HG02970 (cell line): ENCODE results near the gene WWTR1.

Experiments
- ATAC-seq: cut with Tn5 transposase; IDR thresholded peaks from one replicate; pipeline ENCODE4 v1.9.1; 2021; ENCODE audit warnings: mild to moderate bottlenecking, moderate library complexity, moderate number of reproducible peaks; ENCODE audit not compliant: unreplicated experiment, low FRiP score

Gene WWTR1

DNA sequence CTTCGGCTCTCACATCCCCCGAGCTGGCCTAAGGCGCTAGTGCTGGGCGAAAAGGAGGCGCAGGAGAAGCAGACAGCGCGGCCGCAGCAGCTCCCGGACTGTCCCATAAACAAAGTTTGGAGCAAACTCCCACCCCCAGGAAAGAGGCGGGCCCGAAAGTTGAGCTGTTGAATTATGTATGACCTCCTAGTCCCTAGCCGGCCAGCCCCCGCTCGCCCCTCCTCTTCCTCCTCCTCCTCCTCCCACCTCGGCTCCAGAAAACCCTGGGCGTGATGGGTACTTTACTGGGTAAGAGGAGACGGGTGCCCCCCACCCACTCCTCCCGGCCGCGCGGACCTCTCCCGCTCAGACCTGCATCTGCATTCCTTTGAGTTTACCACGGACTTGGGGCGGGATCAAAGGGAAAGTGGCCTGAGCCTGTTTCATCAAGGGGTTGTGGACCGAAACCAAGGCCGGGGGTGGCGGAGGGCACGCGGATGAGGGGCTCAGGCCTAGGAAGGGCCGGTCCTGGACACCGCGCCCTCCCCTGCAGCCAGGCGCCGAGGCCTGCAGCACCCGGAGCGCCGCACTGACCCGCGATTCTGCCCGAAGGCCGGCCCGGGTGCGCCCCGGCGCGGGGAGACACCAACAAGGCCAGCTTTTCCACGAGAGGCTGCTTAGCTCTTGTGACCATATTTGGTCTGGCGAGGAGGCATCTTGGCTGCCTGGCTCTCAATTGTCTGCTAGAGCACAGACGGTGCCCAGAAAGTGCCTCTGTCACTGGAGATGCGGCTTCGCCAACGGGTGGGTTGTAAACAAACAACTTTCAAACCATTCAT is at the start of gene WWTR1:
Gene WWTR1 (minus strand): TSS at position 100 of the 818 bp plus-strand sequence. CDS start 719 bp downstream, outside the sequence.
- ATAC-seq: peak; percentile 67

DNA sequence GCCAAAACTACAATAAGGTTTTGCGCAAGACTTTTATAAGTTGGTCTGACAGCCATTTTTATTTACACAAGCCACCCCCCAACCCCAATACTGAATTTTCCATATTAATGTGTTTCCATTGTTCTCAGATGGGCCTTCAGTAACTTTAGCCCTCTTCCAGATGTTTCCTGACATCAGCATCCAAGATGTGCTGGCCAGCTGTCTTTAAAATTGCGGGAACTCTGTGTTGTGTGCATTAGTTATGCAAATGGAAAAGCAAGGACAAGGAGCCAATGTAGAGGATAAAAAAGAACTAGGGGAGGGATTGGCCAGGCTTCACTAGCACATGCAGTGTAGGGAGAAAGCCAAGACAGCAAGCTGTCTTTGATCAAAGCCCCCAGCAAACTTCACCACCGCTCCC is 49.1 kb upstream of the WWTR1 start:
- no peak for ATAC-seq

DNA sequence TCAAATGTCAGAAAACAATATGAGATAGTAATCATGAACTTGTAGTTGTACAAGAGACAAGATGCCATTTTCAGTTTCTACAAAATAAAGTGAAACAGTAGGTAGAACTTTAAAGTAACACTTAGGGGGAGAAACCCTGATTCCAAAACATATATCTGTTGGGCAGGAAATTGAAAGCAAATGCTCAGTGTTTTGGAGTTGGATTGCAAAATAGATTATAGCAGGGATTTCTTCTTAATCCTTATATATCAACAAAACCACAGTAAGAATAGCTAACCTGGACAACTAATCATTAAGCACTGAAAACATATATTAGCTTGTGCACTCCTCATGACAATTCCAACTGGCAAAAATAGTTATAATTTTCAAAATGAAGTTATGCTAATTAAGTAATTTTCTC is 47.6 kb upstream of the WWTR1 start:
- ATAC-seq: no peak

DNA sequence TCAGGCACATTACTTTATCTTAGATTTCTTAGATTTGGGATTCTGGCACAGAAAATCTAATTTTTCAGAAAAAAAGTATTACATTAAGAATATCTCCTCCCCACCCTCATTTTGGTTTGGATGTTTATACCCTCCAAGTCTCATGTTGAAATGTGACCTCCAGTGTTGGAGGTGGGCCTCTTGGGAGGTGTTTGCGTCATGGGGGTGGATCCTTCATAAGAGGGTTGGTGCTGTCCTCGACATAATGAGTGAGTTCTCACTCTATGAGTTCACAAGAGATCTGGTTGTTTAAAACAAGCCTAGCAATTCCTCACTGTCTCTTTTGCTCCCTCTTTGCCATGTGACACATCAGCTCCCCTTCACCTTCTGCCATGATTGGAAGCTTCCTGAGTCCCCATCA is 45.6 kb upstream of the WWTR1 start:
- no peak for ATAC-seq

DNA sequence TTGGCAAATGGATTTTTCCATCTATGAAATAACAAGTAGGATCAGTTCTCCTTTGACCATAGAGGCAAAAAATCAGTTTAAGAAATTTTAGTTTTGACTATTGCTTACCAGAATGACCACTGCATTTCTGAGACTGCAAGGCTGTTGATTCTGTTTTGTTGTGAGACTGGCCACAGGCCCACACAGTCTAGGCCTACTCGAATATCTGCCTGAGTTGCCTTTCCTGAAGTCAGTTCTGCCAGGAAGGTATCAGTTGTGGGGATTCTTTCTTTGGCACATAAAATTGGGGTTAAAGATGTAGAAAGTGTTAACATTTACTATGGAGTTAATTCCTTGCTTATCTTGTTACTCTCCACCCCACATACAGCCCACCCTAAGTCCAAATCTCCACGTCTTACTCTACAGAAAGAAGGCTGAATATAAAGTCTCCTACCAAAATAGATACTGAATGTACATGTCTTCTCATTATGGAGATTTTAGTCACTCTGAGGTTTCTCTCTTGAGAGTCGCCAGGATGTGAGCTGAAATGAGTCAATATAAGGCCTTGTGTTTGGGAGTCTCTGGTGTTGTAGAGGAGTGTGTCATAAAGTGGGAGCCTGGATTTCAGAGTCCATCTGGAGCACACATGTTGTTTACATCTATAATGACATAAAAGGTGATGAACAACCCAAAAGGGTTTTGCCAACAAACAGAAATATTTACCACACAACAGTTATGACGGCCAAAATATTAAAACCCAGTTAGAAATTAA is 45.0 kb upstream of the WWTR1 start:
- ATAC-seq: no peak

DNA sequence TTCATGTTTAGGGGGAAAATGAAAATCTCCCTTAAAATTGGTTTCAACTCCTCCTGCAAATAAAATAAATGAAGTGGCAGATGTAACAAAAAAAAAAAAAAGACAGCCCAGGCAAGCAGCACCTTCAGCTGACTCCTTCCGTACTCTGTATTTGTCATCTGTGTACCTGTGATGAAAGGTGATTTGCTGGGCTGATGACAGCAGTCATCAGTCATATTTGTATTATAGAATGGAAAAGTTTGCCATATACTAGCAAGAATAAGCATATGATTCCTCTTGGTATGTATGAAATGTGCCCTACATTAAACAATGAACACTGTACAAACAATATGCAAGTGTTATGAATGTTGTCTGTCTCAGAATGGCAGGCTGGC is 44.1 kb upstream of the WWTR1 start:
- ATAC-seq: no peak

DNA sequence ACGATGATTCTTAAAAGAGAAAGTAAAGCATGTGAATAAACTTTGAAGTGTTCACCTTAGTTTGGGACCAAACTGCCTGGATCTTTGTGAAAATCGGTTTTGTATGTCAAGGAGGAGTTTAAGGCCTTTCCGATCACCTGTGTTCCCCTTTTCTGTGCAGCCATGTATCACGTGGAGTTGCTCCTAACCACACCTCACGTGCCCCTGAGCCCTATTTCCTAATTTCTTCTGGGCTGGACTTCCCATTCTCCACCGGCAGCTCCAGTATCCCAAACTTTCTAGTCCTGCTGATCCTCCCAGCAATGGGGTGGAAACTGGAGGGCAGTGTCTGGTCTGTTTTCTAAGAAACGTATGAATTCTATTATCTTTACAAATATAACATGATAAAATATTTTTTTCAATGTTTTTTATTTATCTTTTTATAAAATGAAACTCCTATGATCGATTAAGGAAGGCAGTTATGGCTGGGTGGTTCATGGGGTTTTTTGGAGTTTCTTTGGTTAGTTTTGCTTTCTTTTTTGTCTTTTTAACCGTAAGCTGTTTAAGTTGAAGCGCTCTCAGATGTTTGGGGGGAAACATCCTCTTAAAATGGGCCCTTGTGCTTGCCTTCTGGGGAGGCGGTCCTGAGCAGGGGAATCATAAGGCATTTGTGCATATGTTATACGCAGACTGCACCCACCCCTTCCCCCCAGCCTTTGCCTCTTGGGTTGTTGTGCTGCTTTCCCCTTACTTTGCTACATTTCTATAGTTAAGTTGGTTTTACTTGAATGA is 43.6 kb upstream of the WWTR1 start:
- ATAC-seq: no peak

DNA sequence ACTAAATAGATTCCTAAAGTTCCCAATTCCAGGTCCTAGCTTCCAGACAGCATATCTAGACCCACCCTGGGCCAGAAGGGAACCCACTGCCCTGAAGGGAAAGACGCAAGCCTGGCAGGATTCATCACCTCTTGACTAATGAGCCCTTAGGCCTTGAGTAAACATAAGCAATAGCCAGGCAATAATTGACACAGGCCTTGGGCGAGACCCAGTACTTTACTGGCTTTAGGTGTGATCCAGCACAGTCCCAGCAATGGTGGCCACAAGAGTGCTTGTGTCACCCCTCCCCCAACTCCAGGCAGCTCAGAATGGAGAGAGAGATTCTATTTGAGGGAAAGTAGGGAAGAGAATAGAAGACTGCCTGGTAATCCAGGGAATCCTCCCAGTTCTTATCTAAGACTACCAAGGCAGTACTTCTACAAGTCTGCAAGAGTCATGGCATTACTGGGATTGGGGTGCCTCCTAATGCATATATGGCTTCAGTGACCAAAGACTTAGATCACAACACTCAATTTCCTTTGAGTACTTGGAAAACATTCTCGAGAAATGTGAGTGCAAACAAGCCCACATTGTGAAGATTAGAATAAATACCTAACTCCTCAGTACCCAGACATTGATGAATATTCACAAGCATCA is 30.4 kb upstream of the WWTR1 start:
- ATAC-seq: no peak

DNA sequence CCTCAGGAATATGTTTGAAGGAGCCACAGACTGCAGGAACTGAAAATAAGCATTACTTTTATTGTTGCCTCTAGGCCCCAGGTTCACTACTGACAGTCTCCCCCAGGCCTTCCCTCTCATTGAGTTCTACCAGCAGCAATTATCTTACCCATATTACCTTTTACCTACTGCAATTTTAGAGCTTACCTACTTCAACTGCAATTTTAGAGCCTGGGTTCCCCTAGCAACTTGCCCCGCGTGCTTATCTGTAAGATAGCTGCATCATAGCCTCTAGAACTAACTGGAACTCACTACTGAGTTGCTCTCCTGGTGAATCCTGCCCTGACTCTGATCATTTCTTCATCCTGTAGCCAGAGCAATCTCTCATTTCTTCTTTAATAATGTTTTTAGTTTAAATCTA is 29.2 kb upstream of the WWTR1 start:
- no peak for ATAC-seq

DNA sequence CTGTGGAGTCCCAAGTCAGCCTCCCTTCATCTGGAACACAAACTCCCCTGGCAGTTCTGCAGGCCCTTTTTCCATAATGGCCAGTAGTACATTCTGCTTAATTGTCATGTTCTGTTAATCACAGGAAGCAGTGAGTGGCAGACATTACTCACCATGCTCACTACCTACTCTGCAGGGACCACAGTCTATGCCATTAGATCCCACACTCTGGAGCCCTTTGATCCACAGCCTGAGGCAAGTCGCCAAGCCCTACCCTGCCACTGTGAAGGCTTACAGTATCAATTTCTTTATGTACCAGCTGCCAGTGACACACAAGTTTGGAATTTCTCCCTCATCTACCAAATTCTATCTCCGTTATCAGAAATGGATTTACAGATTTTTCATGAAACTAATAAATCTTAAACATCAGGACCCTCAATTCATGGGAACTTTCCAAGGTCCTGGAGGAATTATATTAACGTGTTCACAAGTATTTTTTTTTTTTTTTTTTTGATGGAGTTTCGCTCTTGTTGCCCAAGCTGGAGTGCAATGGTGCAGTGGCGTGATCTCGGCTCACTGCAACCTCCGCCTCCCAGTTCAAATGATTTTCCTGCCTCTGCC is 20.6 kb upstream of the WWTR1 start:
- no peak for ATAC-seq

DNA sequence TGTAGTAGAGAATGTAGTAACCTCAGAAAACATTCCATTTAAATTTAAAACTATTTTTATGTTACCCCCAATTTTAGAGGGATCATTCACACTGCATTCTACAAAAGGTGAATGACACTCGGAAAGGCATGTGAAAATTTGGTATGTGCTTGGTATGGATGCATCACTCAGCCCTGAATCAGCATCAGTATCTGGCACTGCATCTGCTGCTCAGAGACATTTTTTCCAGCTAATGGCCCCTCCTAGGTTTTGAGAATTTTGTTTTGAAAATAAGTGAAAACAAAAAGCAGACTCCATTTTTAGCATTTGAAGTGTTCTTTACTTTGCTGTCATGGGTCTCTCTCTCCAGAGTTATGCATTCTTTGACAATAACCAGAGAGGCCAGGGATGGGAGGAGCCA is 15.6 kb upstream of the WWTR1 start:
- ATAC-seq: no peak

DNA sequence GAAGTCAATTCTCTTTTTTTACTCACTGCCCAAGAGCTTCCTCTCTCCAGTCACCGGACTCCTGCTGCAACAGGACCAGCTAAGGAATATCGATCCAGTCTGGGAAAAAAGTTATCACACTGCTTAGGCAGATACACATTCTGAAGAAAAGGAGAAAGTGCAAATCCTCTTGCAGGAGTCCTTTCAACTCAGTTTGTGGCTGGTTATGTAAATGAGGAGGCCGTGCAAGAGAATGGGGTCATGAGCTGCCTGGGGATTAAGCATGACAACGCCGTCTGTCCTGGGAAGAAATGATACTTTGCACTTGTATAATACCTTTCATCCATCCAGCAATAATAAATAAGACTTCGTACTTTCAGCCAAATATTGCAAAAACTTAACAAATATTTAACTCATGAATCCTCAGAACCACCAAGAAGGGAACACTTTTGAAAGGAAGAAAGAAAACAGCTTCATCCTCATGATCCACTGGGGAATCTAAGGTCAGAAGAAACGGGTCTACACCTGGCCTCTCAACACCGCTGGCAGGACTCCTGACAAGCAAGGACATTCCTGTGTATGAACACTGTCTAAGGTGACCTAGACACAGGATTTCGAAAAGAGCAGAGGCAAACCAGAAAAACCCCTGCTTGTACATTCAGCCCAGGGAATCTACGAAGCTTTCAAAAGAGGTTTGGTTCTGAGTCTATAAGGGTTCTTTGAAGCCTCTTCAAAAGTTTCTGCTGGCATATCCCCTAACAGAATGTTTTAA is 13.1 kb upstream of the WWTR1 start:
- no peak for ATAC-seq

DNA sequence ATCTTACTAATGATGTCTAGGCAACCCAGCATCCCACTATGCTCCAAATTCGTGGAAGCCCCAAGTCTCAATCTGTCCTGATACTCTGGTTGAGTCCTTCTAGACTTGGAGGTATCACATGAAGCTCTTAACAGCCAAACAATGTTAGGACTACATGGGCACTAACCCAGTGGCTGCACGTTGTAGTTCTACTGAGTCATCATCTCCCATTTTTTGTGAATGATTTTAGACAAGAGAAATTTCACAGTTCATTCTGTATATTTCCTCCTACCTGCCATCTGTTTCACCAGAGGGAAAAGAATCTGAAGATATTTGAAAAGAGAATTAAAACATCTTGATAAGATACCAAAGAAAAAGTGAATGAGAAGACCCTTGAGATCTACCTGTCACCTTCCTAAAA is 9.8 kb upstream of the WWTR1 start:
- no peak for ATAC-seq

DNA sequence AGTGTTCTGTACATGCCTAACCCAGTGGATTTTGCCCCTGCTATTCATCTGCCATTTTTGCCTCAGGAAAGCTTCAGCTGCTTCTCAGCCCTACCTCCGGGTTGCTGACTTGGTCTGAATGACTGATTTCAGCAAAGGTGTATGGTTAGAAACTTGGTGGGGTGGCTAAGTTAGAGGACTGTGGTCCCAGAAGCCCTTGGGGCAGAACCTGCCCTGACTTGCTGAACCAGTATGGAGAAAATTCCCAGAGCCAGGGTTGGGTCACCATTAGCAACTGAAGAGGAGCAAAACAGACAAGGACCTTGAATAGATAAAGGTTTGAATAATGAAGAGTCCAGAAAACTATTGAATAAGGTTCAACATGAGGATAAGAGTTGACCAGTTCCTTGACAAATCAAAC is 6.1 kb upstream of the WWTR1 start:
- ATAC-seq: no peak

DNA sequence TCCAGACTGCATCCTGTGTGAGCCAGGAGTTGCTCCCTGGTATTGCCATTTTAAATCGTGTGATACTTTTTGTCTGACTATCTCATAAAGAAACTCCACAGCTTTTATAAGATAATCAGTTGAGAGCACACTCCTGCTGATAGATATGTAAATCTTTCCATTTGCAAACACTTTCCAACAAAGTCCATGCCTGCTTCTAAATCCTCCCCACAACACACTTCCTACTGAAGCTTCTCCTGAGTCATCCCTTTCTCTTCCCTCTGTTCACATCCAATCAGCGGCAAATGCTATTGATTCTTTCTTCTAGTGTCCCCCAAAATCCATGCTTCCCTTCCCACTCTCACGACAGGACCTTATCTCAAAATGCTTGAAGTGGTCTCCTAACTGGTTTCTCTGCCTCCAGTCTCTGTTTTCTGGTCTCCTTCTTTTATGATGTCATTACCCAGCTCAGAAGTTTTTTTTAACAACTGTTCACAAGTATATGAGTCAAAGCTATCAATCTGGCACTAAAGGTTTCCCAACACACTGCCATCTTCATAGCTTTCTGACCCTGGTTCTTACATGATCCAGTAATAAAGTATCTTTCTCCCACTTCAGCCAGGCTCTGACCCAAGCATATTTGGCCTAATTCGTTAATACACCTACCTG is 4.5 kb upstream of the WWTR1 start:
- ATAC-seq: no peak

DNA sequence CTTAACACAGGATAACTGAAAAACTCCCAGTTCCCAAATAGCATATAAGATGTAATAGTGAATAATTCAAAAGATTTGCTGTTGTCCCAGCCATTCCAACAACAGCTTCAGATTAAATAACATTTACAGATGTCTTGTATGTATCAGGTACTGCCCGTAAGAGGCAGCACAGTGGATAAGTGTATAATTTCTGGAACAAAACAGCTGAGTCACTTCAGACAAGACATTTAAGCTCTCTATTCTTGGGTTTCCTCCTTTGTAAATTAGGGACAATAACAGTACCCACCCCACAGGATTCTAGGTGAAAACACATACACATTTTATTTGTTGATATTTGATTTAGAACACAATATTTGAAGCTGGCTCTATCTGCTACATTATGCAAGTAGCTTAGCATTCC is 2.6 kb upstream of the WWTR1 start:
- ATAC-seq: no peak

DNA sequence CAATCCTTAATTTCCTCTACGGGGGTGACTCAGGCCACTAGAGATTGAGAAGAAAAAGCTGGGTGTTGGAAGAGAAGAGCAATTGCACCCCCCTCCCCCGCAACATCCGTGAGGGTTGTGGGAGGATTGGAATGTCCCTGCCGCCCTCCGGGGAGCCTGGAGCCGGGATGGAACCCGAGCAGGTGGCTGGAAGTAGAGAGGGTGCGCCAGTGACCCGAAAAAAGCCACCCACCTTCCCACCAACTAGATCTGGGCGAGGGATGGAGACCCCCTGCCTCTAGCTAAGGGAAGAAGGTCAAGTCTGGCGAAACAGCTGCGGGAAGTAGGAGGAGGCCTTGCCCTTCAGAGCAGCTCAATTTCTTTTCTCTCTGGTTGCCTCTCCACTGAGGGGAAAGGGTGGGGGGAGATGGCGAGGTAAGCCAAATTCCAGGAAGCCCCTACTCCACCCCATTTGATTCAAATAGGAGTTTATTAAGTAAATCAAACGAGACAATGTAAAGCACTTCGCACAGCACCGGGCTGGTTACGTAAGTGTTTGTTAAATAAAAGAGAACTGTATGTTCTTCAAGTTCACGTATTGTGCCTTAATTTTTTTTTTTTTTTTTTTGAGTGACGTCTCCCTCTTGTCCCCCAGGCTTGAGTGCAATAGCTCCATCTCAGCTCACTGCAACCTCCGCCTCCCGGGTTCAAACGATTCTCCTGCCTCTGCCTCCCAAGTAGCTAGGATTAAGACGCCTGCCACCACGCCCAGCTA is 1.1 kb upstream of the WWTR1 start:
- no peak for ATAC-seq

DNA sequence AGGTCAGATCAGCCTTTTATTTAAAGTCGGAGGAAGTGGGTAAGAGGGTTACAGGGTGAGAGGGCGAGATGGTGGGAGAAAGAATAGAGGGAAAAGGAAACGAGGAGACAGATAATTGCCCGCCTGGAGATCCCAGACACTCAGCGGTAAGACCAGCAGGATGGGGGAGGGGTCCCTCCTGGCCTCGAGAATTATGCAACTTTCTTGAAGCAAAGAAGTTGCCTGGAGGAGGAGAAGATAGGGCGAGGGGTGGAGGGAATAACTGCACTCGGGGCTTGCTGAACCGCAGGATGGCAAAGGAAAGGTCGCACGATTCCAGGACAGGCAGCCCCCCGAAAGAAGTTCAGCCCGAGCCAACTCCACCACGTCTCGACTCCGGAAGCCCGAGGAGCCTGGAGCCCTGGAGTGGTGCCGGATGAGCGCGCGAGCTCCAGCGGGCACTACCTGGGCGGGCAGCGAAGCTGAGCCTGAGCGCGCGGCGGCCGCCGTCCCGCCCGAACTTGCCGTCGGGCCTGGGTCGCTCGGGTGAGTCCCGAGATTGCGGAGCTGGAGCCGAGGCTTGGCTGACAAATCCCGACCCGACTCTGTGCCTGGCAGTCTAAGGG is 402 bp downstream of the WWTR1 start:
- ATAC-seq: peak; percentile 13
